OCI-LY1 (cell line): Measurements from ENCODE around the gene MRAS.

ENCODE experiments used
- EZH2 ChIP-seq: fragments of 200-600 bp; sonication (generic), shearing (Covaris generic); IDR thresholded peaks from 2 replicates; pipeline ENCODE4 v1.8.0; 2017; ENCODE audit warnings: borderline replicate concordance, mixed run types, mild to moderate bottlenecking, antibody characterized with exemption, low read length, moderate library complexity, mixed read lengths
- TF ChIP-seq, protein P1 (sequence below): fragments of 200-600 bp; sonication (generic), shearing (Covaris generic); IDR thresholded peaks from 2 replicates; pipeline ENCODE4 v1.5.1; 2017; ENCODE audit warnings: mild to moderate bottlenecking, antibody characterized with exemption, low read length, moderate library complexity, mixed read lengths

DNA sequence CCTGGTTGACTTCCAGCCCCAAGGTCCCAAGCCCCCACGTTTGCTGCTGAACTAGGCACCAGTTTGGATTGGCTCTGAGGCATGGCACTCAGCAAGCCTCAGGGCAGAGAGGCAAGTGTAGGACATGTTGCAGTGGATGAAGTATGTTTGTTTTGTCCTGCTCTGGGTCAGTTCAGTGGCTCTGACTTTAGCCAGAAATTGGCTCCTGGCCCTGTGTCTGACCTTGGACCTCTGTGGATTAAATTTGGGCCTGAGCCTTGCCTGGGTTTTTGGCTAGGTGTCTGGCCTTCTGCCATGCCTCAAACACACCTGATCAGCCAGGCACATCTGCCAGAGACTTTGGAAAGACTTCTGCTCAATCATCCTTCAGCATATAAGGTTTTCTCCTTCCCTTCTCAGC, 3.6 kb upstream of the MRAS start:
- TF ChIP-seq, protein P1, sequence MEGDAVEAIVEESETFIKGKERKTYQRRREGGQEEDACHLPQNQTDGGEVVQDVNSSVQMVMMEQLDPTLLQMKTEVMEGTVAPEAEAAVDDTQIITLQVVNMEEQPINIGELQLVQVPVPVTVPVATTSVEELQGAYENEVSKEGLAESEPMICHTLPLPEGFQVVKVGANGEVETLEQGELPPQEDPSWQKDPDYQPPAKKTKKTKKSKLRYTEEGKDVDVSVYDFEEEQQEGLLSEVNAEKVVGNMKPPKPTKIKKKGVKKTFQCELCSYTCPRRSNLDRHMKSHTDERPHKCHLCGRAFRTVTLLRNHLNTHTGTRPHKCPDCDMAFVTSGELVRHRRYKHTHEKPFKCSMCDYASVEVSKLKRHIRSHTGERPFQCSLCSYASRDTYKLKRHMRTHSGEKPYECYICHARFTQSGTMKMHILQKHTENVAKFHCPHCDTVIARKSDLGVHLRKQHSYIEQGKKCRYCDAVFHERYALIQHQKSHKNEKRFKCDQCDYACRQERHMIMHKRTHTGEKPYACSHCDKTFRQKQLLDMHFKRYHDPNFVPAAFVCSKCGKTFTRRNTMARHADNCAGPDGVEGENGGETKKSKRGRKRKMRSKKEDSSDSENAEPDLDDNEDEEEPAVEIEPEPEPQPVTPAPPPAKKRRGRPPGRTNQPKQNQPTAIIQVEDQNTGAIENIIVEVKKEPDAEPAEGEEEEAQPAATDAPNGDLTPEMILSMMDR = no peak
- TF ChIP-seq EZH2 = no peak
